DOHH2 (cell line): Measurements from ENCODE around the gene OR13A1.

ENCODE experiments used
- H3F3A ChIP-seq: fragments of 200-600 bp; sonication (generic), shearing (Covaris generic); 2 replicates; pipeline ENCODE4 v1.6.0; 2016; ENCODE audit warnings: antibody characterized with exemption, mild to moderate bottlenecking; ENCODE audit not compliant: control insufficient read depth, insufficient read depth
- H3K27ac ChIP-seq: fragments of 200-600 bp; sonication (generic); 2 replicates; pipeline ENCODE4 v1.5.1; 2014; ENCODE audit warnings: low read depth, mild to moderate bottlenecking, low read length, moderate library complexity
- H3K27me3 ChIP-seq: fragments of 200-600 bp; sonication (generic); 2 replicates; pipeline ENCODE4 v1.6.1; 2014; ENCODE audit warnings: mild to moderate bottlenecking, low read length, mixed read lengths; ENCODE audit not compliant: control insufficient read depth
- H3K36me3 ChIP-seq: fragments of 200-600 bp; sonication (generic); 2 replicates; pipeline ENCODE4 v1.6.1; 2014; ENCODE audit warnings: mild to moderate bottlenecking, low read length, moderate library complexity, mixed read lengths; ENCODE audit not compliant: control insufficient read depth
- H3K4me1 ChIP-seq: fragments of 200-600 bp; sonication (generic); 2 replicates; pipeline ENCODE4 v1.6.1; 2014; ENCODE audit warnings: mild to moderate bottlenecking, low read length, mixed read lengths; ENCODE audit not compliant: control insufficient read depth
- H3K4me2 ChIP-seq: fragments of 200-600 bp; sonication (generic); 2 replicates; pipeline ENCODE4 v1.6.0; 2014; ENCODE audit warnings: mild to moderate bottlenecking, low read length, moderate library complexity
- H3K4me3 ChIP-seq: fragments of 200-600 bp; sonication (generic); 2 replicates; pipeline ENCODE4 v1.5.1; 2014; ENCODE audit warnings: mild to moderate bottlenecking, low read length, mixed read lengths
- H3K79me2 ChIP-seq: fragments of 200-600 bp; sonication (generic); 2 replicates; pipeline ENCODE4 v1.6.1; 2014; ENCODE audit warnings: mild to moderate bottlenecking, low read length, mixed read lengths; ENCODE audit not compliant: control insufficient read depth
- H3K9me2 ChIP-seq: fragments of 200-600 bp; sonication (generic); replicated peaks from 2 replicates; pipeline ENCODE4 v1.6.1; 2014; ENCODE audit warnings: mild to moderate bottlenecking, low read length, mixed read lengths; ENCODE audit not compliant: control insufficient read depth
- H3K9me3 ChIP-seq: fragments of 200-600 bp; sonication (generic); 2 replicates; pipeline ENCODE4 v1.6.1; 2014; ENCODE audit warnings: antibody characterized with exemption, low read length, mixed read lengths; ENCODE audit not compliant: control insufficient read depth, insufficient read depth
- H4K20me1 ChIP-seq: fragments of 200-600 bp; sonication (generic); 2 replicates; pipeline ENCODE4 v1.6.0; 2014; ENCODE audit warnings: low read depth, mild to moderate bottlenecking, antibody characterized with exemption, low read length, moderate library complexity; ENCODE audit not compliant: control insufficient read depth, insufficient read depth
- EZH2phosphoT487 ChIP-seq: fragments of 200-600 bp; sonication (generic); IDR thresholded peaks from 2 replicates; pipeline ENCODE4 v1.6.1; 2017; ENCODE audit warnings: borderline replicate concordance, mild to moderate bottlenecking, antibody characterized with exemption, low read length, moderate library complexity, mixed read lengths
- TF ChIP-seq, protein P1 (sequence below): fragments of 200-600 bp; sonication (generic); IDR thresholded peaks from one replicate; pipeline ENCODE4 v1.5.1; 2014; ENCODE audit warnings: antibody characterized with exemption, mild to moderate bottlenecking, low read depth, low read length; ENCODE audit not compliant: poor library complexity, severe bottlenecking

The OR13A1 gene

DNA sequence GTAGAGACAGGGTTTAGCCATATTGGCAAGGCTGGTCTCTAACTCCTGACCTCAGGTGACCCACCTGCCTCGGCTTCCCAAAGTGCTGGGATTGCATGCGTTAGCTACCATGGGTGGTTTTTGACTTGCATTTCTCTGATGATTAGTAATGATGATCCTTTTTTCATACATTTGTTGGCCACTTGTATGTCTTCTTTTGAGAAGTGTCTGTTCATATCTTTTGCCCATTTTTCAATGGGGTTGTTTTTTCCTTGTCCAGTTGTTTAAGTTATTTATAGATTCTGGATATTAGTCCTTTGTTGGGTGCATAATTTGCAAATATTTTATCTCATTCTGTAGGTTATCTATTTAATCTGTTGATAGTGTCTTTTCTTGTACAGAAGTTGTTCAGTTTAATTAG lies 4.3 kb upstream of the OR13A1 start:
- H3K4me3 ChIP-seq = no peak overlapping the region
- no peak overlapping the region for H3K27ac ChIP-seq
- H3K4me1 ChIP-seq = no peaks in the 10 kb centered on the region
- H3K9me2 ChIP-seq = no peaks in the 10 kb centered on the region
- TF ChIP-seq EZH2phosphoT487 = no peak
- TF ChIP-seq, protein P1, sequence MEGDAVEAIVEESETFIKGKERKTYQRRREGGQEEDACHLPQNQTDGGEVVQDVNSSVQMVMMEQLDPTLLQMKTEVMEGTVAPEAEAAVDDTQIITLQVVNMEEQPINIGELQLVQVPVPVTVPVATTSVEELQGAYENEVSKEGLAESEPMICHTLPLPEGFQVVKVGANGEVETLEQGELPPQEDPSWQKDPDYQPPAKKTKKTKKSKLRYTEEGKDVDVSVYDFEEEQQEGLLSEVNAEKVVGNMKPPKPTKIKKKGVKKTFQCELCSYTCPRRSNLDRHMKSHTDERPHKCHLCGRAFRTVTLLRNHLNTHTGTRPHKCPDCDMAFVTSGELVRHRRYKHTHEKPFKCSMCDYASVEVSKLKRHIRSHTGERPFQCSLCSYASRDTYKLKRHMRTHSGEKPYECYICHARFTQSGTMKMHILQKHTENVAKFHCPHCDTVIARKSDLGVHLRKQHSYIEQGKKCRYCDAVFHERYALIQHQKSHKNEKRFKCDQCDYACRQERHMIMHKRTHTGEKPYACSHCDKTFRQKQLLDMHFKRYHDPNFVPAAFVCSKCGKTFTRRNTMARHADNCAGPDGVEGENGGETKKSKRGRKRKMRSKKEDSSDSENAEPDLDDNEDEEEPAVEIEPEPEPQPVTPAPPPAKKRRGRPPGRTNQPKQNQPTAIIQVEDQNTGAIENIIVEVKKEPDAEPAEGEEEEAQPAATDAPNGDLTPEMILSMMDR = no peak
- no peaks in the 10 kb centered on the region for H4K20me1 ChIP-seq
- H3K9me3 ChIP-seq = peaks cover 23% of the 10 kb centered on the region; the same call in 1 of the 2 replicates
- no peaks in the 10 kb centered on the region for H3K79me2 ChIP-seq
- H3K36me3 ChIP-seq = peaks cover 10% of the 10 kb centered on the region
- H3K27me3 ChIP-seq = no peaks in the 10 kb centered on the region
- H3F3A ChIP-seq = no peaks in the 10 kb centered on the region
- H3K4me2 ChIP-seq = no peak overlapping the region

DNA sequence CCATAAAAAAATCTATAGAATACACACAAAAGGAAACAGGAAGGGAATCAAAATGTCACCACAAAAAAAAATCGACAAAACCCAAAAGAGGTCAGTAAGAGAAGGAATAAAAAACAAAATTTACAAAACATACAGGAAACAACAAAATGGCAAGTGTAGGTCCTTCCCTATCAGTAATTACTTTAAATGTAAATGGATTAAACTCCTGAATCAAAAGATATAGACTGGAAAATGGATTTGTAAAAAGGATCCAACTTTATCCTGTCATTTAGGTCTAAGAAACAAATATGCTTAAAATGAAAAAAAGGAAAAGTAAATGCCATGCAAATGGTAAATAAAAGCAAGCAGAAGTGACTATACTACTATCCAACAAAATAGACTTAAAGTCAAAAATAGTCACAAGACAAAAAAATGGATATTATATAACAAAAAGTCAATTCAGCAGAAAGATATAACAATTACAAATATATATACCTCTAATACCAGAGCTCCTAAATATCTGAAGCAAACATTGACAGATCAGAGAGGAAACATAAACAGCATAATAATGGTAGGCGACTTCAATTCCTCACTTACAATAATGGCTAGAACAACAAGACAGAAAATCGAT lies 2.0 kb downstream of the OR13A1 start:
- Histone ChIP-seq H3K27me3 (no peaks in the 10 kb centered on the region), H3K79me2 (no peaks in the 10 kb centered on the region), H4K20me1 (no peaks in the 10 kb centered on the region), H3F3A (no peaks in the 10 kb centered on the region), H3K36me3 (peaks cover 6% of the 10 kb centered on the region), H3K4me3 (no peak overlapping the region), H3K27ac (no peak overlapping the region), H3K9me2 (no peaks in the 10 kb centered on the region), H3K4me1 (peaks cover 6% of the 10 kb centered on the region; the same call in 1 of the 2 replicates), H3K9me3 (peaks cover 12% of the 10 kb centered on the region; the same call in 1 of the 2 replicates), H3K4me2 (no peak overlapping the region)
- no peak for TF ChIP-seq EZH2phosphoT487
- TF ChIP-seq, protein P1 = no peak

DNA sequence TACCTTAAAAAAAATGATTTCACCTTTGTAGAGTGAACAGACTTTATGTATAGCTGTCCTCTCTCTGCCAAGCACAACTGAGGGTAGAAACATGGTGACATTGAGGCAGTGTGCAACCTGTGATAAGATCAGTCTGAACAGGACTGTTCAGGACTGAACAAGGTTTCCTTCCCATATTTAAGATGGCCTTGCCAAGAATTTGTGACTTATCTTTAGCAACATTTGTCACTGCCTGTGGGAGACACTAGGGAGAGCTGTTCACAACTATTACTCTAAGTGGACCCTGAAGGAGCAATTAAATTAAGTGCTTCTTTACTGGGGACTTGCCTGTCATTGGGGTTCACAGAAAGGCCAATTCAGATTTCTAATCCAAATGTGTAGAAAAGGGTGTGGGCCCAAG lies 6.7 kb downstream of the OR13A1 start:
- TF ChIP-seq EZH2phosphoT487 = no peak
- TF ChIP-seq, protein P1 = peak; percentile 36
- no peak overlapping the region for H3K27ac ChIP-seq
- H3K4me3 ChIP-seq = no peak overlapping the region
- peaks cover 19% of the 10 kb centered on the region for H3K36me3 ChIP-seq
- peaks cover 6% of the 10 kb centered on the region; the same call in 1 of the 2 replicates for H3K4me1 ChIP-seq
- no peaks in the 10 kb centered on the region for H3K79me2 ChIP-seq
- H3K9me3 ChIP-seq = peaks cover 12% of the 10 kb centered on the region; the same call in 1 of the 2 replicates
- no peak overlapping the region for H3K4me2 ChIP-seq
- H3K9me2 ChIP-seq = no peaks in the 10 kb centered on the region
- no peaks in the 10 kb centered on the region for H3F3A ChIP-seq
- H3K27me3 ChIP-seq = no peaks in the 10 kb centered on the region
- H4K20me1 ChIP-seq = no peaks in the 10 kb centered on the region
